Loucy (cell line): ENCODE data around the gene MGAT4C.

ENCODE experiments used
- EZH2phosphoT487 ChIP-seq: fragments of 200-600 bp; IDR thresholded peaks from 2 replicates; pipeline ENCODE4 v1.6.1; 2018; ENCODE audit warnings: antibody characterized with exemption, mild to moderate bottlenecking, moderate library complexity, borderline replicate concordance
- TF ChIP-seq, protein P1 (sequence below): fragments of 200-600 bp; sonication (generic); conservative IDR thresholded peaks from 2 replicates; pipeline ENCODE4 v1.5.1; 2014; ENCODE audit warnings: mild to moderate bottlenecking, antibody characterized with exemption, low read length

DNA sequence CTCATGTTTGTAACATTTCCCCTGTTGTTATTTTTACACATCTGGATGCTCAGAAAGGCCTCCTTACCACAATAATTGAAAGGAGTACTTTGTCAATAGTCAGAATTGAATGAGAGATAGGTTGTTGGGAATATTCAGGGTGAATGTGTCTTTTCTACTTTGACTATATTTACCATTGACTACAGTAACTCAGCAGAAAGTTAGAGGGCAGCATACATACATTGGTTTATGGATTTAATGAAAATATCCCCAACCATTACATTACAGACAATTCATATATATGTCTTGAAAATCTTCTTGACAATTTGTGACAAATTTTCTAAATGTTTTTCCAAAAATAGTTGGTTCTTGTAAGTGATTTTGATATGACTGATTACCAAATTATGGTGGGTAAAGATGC, 284.4 kb downstream of the MGAT4C start:
- TF ChIP-seq, protein P1, sequence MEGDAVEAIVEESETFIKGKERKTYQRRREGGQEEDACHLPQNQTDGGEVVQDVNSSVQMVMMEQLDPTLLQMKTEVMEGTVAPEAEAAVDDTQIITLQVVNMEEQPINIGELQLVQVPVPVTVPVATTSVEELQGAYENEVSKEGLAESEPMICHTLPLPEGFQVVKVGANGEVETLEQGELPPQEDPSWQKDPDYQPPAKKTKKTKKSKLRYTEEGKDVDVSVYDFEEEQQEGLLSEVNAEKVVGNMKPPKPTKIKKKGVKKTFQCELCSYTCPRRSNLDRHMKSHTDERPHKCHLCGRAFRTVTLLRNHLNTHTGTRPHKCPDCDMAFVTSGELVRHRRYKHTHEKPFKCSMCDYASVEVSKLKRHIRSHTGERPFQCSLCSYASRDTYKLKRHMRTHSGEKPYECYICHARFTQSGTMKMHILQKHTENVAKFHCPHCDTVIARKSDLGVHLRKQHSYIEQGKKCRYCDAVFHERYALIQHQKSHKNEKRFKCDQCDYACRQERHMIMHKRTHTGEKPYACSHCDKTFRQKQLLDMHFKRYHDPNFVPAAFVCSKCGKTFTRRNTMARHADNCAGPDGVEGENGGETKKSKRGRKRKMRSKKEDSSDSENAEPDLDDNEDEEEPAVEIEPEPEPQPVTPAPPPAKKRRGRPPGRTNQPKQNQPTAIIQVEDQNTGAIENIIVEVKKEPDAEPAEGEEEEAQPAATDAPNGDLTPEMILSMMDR = no peak
- no peak for TF ChIP-seq EZH2phosphoT487
